HG02678 (cell line): ENCODE results near the gene SIAH2.

Experiments used
- ATAC-seq: cut with Tn5 transposase; IDR thresholded peaks from one replicate; pipeline ENCODE4 v1.9.1; 2021; ENCODE audit warnings: mild to moderate bottlenecking, moderate library complexity; ENCODE audit not compliant: unreplicated experiment

Gene SIAH2

GRCh38 chr3:150749255-150749654 lies 13.7 kb downstream of the SIAH2 start:
- no peak for ATAC-seq

GRCh38 chr3:150748684-150749047 lies 14.3 kb downstream of the SIAH2 start:
- ATAC-seq = no peak

- no peak for ATAC-seq
Measured at GRCh38 chr3:150747886-150748683, 14.9 kb downstream of the SIAH2 start.

GRCh38 chr3:150746791-150747590 lies 16.0 kb downstream of the SIAH2 start:
- ATAC-seq = no peak

GRCh38 chr3:150745832-150746231 lies 17.1 kb downstream of the SIAH2 start:
- no peak for ATAC-seq

- ATAC-seq = no peak
Measured at GRCh38 chr3:150744919-150745211, 18.1 kb downstream of the SIAH2 start.

GRCh38 chr3:150744041-150744918 lies 18.7 kb downstream of the SIAH2 start:
- no peak for ATAC-seq

- ATAC-seq = no peak
Measured at GRCh38 chr3:150743508-150743907, 19.5 kb downstream of the SIAH2 start.

- ATAC-seq = no peak
Measured at GRCh38 chr3:150742679-150743078, 20.3 kb downstream of the SIAH2 start.

GRCh38 chr3:150742141-150742523 lies 20.8 kb downstream of the SIAH2 start:
- no peak for ATAC-seq

GRCh38 chr3:150741497-150742140 lies 21.4 kb downstream of the SIAH2 start:
- no peak for ATAC-seq

GRCh38 chr3:150740733-150741496 lies 22.1 kb downstream of the SIAH2 start:
- ATAC-seq = no peak

GRCh38 chr3:150739877-150740645 lies 22.9 kb downstream of the SIAH2 start:
- ATAC-seq = no peak

- no peak for ATAC-seq
Measured at GRCh38 chr3:150739200-150739863, 23.6 kb downstream of the SIAH2 start.

- no peak for ATAC-seq
Measured at GRCh38 chr3:150738688-150739087, 24.3 kb downstream of the SIAH2 start.

- ATAC-seq = peak; percentile 36
Measured at GRCh38 chr3:150737874-150738679, 24.9 kb downstream of the SIAH2 start.

- no peak for ATAC-seq
Measured at GRCh38 chr3:150736903-150737832, 25.8 kb downstream of the SIAH2 start.
